Activated CD8-positive, alpha-beta T cell treated with anti-CD3 and anti-CD28 coated beads, Interleukin-2, amount 10 ng/mL, durations not matched to agents 7 days and 5 days (primary cell): ENCODE results near the gene XAB2. TPM values are rescaled to one million over a fixed set of nuclear protein-coding genes. Genes with fewer than 3 reads are reported as not detected.

Experiments used
- ATAC-seq: fragments of 150-1000 bp; cut with Tn5 transposase; one replicate; pipeline ENCODE4 v1.10.0; 2021; ENCODE audit warnings: moderate library complexity
- CTCF ChIA-PET: fragments of 350-600 bp; sonication (Branson Sonifier 250); formaldehyde crosslinking; loops from one replicate; lab custom pipeline; 2021; ENCODE audit warnings: antibody characterized with exemption; lab: Charles Lee
- POLR2A ChIA-PET: fragments of 350-600 bp; sonication (Branson Sonifier 250); formaldehyde crosslinking; loops from one replicate; lab custom pipeline; 2021; ENCODE audit warnings: antibody characterized with exemption; lab: Charles Lee
- DNase-seq: peaks from one replicate; pipeline ENCODE4 v3.0.0-alpha.2; 2020
- H3K27ac Mint-ChIP-seq: one replicate; pipeline ENCODE4 v1.8.0; 2021; ENCODE audit warnings: mild to moderate bottlenecking, mixed read lengths
- H3K27me3 Mint-ChIP-seq: one replicate; pipeline ENCODE4 v1.8.0; 2021; ENCODE audit warnings: low read depth, mixed read lengths
- H3K36me3 Mint-ChIP-seq: one replicate; pipeline ENCODE4 v1.8.0; 2021; ENCODE audit warnings: low read depth, mixed read lengths
- H3K4me1 Mint-ChIP-seq: one replicate; pipeline ENCODE4 v1.8.0; 2021; ENCODE audit warnings: low read depth, mixed read lengths
- H3K4me3 Mint-ChIP-seq: one replicate; pipeline ENCODE4 v1.8.0; 2021; ENCODE audit warnings: mild to moderate bottlenecking, mixed read lengths
- H3K9me3 Mint-ChIP-seq: one replicate; pipeline ENCODE4 v1.8.0; 2022; ENCODE audit warnings: mixed read lengths; ENCODE audit not compliant: insufficient read depth
- total RNA-seq, 2 experiments: library from RNA; stranded (reverse); gene quantifications; one replicate each; pipeline ENCODE4 v1.2.3, GENCODE V29; 2021

XAB2 gene
- total RNA-seq, 2 experiments from 2014 or later: 44.8 to 46.9 TPM

DNA sequence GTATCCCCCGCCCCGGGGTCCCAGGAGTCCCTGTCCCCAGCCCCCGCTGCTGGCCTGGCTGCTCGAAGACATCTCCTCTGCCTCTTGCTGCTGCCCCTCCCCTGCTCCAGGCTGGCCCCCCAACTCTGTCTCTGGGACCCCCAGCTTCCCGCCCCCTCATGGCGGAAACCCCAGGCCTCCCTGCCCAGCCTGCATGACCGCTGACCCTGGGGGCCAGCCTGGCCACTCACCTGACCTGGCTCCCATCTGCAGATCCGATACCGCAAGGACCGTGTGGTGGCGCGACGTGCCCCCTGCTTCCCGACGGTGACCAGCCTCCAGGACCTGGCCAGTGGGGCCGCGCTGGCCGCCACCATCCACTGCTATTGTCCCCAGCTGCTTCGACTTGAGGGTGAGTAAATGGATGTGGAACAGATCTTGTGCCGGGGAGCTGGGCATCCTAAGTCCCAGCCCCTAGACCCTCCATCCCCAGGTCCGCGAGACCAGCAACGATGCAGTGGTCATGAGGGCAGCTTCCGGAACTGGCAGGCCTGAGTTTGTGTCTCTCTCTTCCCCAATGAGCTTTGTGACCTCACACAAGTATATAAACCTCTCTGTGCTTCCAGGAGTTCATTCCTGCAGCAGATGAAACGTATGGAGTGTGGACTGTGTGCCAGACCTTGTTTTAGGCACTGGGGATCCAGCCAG lies 21.3 kb downstream of the XAB2 start:
- Mint-ChIP-seq H3K27ac (no peak overlapping the region), H3K4me1 (peaks cover 7% of the 10 kb centered on the region), H3K9me3 (no peaks in the 10 kb centered on the region), H3K4me3 (no peak overlapping the region), H3K27me3 (peaks cover 2% of the 10 kb centered on the region), H3K36me3 (no peaks in the 10 kb centered on the region)
- POLR2A ChIA-PET: no interaction called here
- DNase-seq (no peak), ATAC-seq (no peak)
- CTCF ChIA-PET: interaction anchor here (1.4 kb wide), 1 partner anchor 73 kb away, joined by 3 read pairs; the partner anchor contains the start of gene TRAPPC5

DNA sequence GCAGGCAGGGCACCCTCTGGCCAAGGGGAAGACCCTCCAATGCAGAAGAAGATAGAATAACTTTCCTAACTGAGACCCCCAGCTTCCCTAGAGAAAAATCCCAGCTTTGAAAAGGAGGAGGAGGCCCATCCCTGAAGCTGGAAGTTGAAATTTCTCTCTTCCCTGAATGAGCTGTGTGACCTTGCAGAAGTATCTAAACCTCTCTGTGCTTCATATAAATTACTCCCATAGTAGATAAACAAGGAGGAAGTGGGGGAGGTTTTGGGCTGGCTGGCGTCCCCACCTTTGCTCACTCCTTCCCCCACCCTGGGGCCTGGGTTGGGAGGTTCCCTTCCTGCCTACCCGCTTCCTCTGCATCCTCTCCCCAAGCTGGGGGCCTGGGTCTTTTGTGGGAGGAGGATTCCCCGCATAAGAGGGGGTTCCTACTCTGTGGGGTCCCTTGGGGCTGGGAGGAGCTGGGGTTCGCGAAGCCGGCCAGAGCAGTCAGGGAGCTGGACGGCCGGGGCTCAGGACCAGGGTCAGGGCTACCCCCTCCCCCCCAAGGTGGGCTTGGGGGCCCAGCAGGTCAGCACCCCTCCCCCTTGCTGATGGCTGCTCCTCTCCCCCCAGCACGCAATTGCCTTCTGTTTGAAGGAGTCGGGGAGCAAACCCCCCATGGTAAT lies 22.0 kb downstream of the XAB2 start:
- CTCF ChIA-PET: no interaction called here
- DNase-seq: no peak
- Mint-ChIP-seq H3K27me3 (peaks cover 2% of the 10 kb centered on the region), H3K4me1 (peaks cover 7% of the 10 kb centered on the region), H3K4me3 (no peak overlapping the region), H3K9me3 (no peaks in the 10 kb centered on the region), H3K36me3 (no peaks in the 10 kb centered on the region), H3K27ac (no peak overlapping the region)
- POLR2A ChIA-PET: no interaction called here
- ATAC-seq: no peak

GRCh38 chr19:7606289-7606688 lies 23.1 kb downstream of the XAB2 start:
- Mint-ChIP-seq H3K9me3 (no peaks in the 10 kb centered on the region), H3K4me3 (no peak overlapping the region), H3K27ac (no peak overlapping the region), H3K27me3 (peaks cover 6% of the 10 kb centered on the region), H3K4me1 (peaks cover 7% of the 10 kb centered on the region), H3K36me3 (no peaks in the 10 kb centered on the region)
- no peak for DNase-seq
- ChIA-PET CTCF (interaction anchor here (2.2 kb wide), 1 partner anchor 38 kb away, joined by 9 read pairs; no protein-coding TSS in a partner anchor), POLR2A (no interaction called here)
- ATAC-seq: no peak

DNA sequence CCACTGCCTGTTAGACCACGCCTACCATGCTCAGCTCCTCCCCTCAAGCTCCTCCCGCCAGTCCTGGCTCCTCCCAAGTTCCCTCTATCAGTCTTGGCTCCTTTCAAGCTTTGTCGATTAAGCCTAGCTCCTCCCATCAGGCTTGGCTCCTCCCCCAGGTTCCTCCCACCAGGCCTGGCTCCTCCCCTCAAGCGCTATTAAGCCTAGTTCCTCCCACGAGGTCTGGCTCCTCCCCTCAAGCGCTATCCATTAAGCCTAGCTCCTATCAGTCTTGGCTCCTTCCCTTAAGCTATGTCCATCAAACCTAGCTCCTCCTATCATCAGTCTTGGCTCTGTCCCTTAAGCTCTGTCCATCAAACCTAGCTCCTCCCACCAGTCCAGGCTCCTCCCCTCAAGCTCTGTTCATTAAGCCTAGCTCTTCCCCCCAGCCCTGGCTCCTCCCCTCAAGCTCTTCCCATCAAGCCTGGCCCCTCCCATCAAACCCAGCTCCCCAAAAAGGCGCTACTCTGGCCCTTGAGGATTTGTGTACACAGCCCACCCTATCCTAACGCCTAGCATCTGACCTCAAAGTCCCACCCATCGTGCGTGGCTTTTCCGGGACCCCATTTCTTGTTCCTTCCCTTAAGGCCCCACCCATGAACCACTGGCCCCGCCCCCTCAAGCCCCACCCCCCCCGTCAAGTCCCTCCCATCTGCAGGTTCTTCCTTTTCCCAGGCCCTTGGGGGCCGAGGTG lies 23.7 kb downstream of the XAB2 start:
- Mint-ChIP-seq H3K4me3 (no peak overlapping the region), H3K27me3 (peaks cover 6% of the 10 kb centered on the region), H3K36me3 (no peaks in the 10 kb centered on the region), H3K27ac (no peak overlapping the region), H3K4me1 (peaks cover 7% of the 10 kb centered on the region), H3K9me3 (no peaks in the 10 kb centered on the region)
- ATAC-seq (peak; percentile 70), DNase-seq (peak; percentile 42)
- POLR2A ChIA-PET: interaction anchor here (0.6 kb wide), 1 partner anchor 32 kb away, joined by 3 read pairs; no protein-coding TSS in a partner anchor
- CTCF ChIA-PET: interaction anchor here (0.6 to 2.2 kb wide), 3 partner anchors 22 to 75 kb away, joined by 3 to 9 read pairs (median 3); partner anchors contain the start of gene TRAPPC5

DNA sequence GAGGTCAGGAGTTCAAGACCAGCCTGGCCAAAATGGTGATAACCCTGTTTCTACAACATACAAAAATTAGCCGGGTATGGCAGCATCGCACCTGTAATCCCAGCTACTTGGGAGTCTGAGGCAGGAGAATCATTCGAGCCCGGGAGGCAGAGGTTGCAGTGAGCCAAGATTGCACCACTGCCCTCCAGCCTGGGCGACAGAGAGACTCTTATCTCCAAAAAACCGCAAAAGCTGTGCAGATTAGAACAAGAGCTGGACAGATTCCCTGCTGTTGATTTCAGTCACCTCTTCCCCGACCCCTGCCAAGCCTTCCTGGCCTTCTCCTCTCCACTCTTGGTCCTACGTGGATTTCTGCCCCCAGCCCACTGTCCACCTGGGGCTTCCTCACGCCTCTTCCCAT lies 25.4 kb downstream of the XAB2 start:
- POLR2A ChIA-PET: no interaction called here
- H3K4me1 Mint-ChIP-seq: peaks cover 7% of the 10 kb centered on the region
- no peak overlapping the region for H3K4me3 Mint-ChIP-seq
- DNase-seq (no peak), ATAC-seq (no peak)
- H3K27ac Mint-ChIP-seq: no peak overlapping the region
- CTCF ChIA-PET: no interaction called here
- H3K36me3 Mint-ChIP-seq: no peaks in the 10 kb centered on the region
- peaks cover 7% of the 10 kb centered on the region for H3K27me3 Mint-ChIP-seq
- H3K9me3 Mint-ChIP-seq: no peaks in the 10 kb centered on the region

DNA sequence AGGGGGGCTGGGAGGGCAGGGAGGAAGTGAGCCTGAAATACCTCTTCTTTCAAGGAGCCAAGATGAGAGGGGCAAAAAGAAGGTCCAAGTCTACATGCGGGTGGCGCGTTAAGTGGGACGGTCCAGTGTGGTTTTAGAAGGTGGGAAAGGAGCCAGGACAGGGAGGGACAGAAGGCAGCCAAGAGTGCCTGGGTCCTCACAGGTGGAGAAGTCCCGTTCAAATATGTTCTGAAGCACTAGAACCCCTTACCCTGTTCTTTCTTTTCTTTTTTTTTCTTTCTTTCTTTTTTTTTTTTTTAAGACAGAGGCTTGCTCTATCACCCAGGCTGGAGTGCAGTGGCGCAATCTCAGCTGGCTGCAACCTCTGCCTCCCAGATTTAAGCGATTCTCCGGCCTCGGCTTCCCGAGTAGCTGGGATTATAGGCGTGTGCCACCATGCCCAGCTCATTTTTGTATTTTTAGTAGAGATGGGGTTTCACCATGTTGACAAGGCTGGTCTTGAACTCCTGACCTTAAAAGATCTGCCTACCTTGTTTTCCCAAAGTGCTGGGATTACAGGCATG lies 26.3 kb downstream of the XAB2 start:
- peaks cover 7% of the 10 kb centered on the region for H3K4me1 Mint-ChIP-seq
- H3K27ac Mint-ChIP-seq: no peak overlapping the region
- no peak for ATAC-seq
- H3K9me3 Mint-ChIP-seq: no peaks in the 10 kb centered on the region
- ChIA-PET POLR2A (no interaction called here), CTCF (no interaction called here)
- peaks cover 12% of the 10 kb centered on the region for H3K27me3 Mint-ChIP-seq
- no peak for DNase-seq
- no peaks in the 10 kb centered on the region for H3K36me3 Mint-ChIP-seq
- no peak overlapping the region for H3K4me3 Mint-ChIP-seq

GRCh38 chr19:7602240-7602934 lies 27.0 kb downstream of the XAB2 start:
- H3K27me3 Mint-ChIP-seq: peaks cover 19% of the 10 kb centered on the region
- H3K4me1 Mint-ChIP-seq: peaks cover 7% of the 10 kb centered on the region
- ChIA-PET POLR2A (no interaction called here), CTCF (no interaction called here)
- DNase-seq (no peak), ATAC-seq (no peak)
- H3K36me3 Mint-ChIP-seq: no peaks in the 10 kb centered on the region
- H3K27ac Mint-ChIP-seq: no peak overlapping the region
- H3K4me3 Mint-ChIP-seq: no peak overlapping the region
- H3K9me3 Mint-ChIP-seq: no peaks in the 10 kb centered on the region

- ChIA-PET CTCF (no interaction called here), POLR2A (no interaction called here)
- Mint-ChIP-seq H3K9me3 (no peaks in the 10 kb centered on the region), H3K4me3 (no peak overlapping the region), H3K36me3 (no peaks in the 10 kb centered on the region), H3K27me3 (peaks cover 29% of the 10 kb centered on the region), H3K4me1 (no peaks in the 10 kb centered on the region), H3K27ac (no peak overlapping the region)
- DNase-seq: no peak
- ATAC-seq: no peak
Measured at GRCh38 chr19:7600721-7601120, 28.6 kb downstream of the XAB2 start.

GRCh38 chr19:7598180-7598579 lies 31.2 kb downstream of the XAB2 start:
- no peaks in the 10 kb centered on the region for H3K9me3 Mint-ChIP-seq
- no peak for DNase-seq
- POLR2A ChIA-PET: no interaction called here
- H3K27ac Mint-ChIP-seq: no peak overlapping the region
- no peak for ATAC-seq
- CTCF ChIA-PET: interaction anchor here (2.2 kb wide), 1 partner anchor 30 kb away, joined by 10 read pairs; no protein-coding TSS in a partner anchor
- no peaks in the 10 kb centered on the region for H3K36me3 Mint-ChIP-seq
- no peak overlapping the region for H3K4me3 Mint-ChIP-seq
- peaks cover 4% of the 10 kb centered on the region for H3K4me1 Mint-ChIP-seq
- peaks cover 43% of the 10 kb centered on the region for H3K27me3 Mint-ChIP-seq

DNA sequence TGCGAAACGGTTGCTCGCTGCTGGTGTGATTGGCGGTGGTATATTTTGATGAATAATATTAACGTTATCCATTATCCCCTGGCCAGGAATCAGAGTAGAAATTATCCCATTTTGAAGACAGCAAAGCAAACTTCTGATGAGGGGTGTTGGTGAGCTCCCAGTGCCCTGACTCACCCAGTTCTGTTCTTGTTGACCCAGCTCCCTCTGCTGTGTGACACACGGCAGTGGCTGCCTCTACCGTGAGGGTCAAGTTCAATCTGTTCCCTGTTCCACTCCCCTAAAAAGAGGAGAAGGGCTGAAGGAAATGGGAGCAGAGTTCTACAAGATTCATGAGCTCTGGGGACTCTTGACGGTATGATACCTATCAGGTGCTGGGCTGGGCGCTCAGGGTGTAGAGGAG lies 31.7 kb downstream of the XAB2 start:
- CTCF ChIA-PET: interaction anchor here (1.8 to 2.2 kb wide), 2 partner anchors 29 to 231 kb away, joined by 5 to 10 read pairs; no protein-coding TSS in a partner anchor
- Mint-ChIP-seq H3K27me3 (peaks cover 43% of the 10 kb centered on the region), H3K27ac (no peak overlapping the region), H3K4me1 (peaks cover 4% of the 10 kb centered on the region), H3K4me3 (no peak overlapping the region), H3K36me3 (no peaks in the 10 kb centered on the region), H3K9me3 (no peaks in the 10 kb centered on the region)
- DNase-seq (no peak), ATAC-seq (no peak)
- POLR2A ChIA-PET: no interaction called here
